Type B pancreatic cell (in vitro differentiated cells): ENCODE results near the gene SEMA5A. TPM values are rescaled to one million over a fixed set of nuclear protein-coding genes. Genes with fewer than 3 reads are reported as not detected.

Experiments used
- DNase-seq: peaks from one replicate; pipeline ENCODE4 v3.0.0; 2021; ENCODE audit warnings: mixed read lengths; ENCODE audit not compliant: unreplicated experiment; ENCODE audit errors: extremely low spot score
- H3K27ac Mint-ChIP-seq: 2 replicates; pipeline ENCODE4 v1.8.0; 2021; ENCODE audit warnings: mild to moderate bottlenecking, mixed read lengths
- H3K27me3 Mint-ChIP-seq: 2 replicates; pipeline ENCODE4 v1.8.0; 2021; ENCODE audit warnings: mixed read lengths
- H3K36me3 Mint-ChIP-seq: 2 replicates; pipeline ENCODE4 v1.8.0; 2021; ENCODE audit warnings: mixed read lengths
- H3K4me1 Mint-ChIP-seq: one replicate; pipeline ENCODE4 v1.8.0; 2021; ENCODE audit warnings: mixed read lengths; ENCODE audit not compliant: unreplicated experiment
- H3K4me3 Mint-ChIP-seq: 2 replicates; pipeline ENCODE4 v1.8.0; 2021; ENCODE audit warnings: mild to moderate bottlenecking, mixed read lengths
- H3K9me3 Mint-ChIP-seq: 2 replicates; pipeline ENCODE4 v1.8.0; 2021; ENCODE audit warnings: mixed read lengths
- CTCF ChIP-seq: fragments of 200-600 bp; sonication (generic); conservative IDR thresholded peaks from 2 replicates; pipeline ENCODE4 v1.5.0; 2021; ENCODE audit warnings: antibody characterized with exemption, mild to moderate bottlenecking
- total RNA-seq: library from RNA; stranded (reverse); gene quantifications from 2 replicates; pipeline ENCODE4 v1.2.1, GENCODE V29; 2021; ENCODE audit warnings: low replicate concordance

The SEMA5A gene
- total RNA-seq, 1 donor from 2014 or later, result 92.9 TPM

GRCh38 chr5:9533096-9533495 is 12.8 kb downstream of the SEMA5A start:
- no peak for TF ChIP-seq CTCF
- Mint-ChIP-seq H3K9me3 (peaks cover 4% of the 10 kb centered on the region), H3K27me3 (no peaks in the 10 kb centered on the region), H3K36me3 (peaks cover 42% of the 10 kb centered on the region), H3K4me1 (peaks cover 14% of the 10 kb centered on the region), H3K4me3 (no peak overlapping the region), H3K27ac (no peak overlapping the region)
- DNase-seq, result no peak

GRCh38 chr5:9529513-9529912 is 16.4 kb downstream of the SEMA5A start:
- Mint-ChIP-seq H3K4me3 (no peak overlapping the region), H3K27me3 (no peaks in the 10 kb centered on the region), H3K27ac (no peak overlapping the region), H3K4me1 (peaks cover 13% of the 10 kb centered on the region), H3K36me3 (peaks cover 45% of the 10 kb centered on the region), H3K9me3 (peaks cover 4% of the 10 kb centered on the region)
- no peak for TF ChIP-seq CTCF
- DNase-seq, result no peak

GRCh38 chr5:9529041-9529480 is 16.8 kb downstream of the SEMA5A start:
- Mint-ChIP-seq H3K27ac (no peak overlapping the region), H3K9me3 (peaks cover 4% of the 10 kb centered on the region), H3K36me3 (peaks cover 43% of the 10 kb centered on the region), H3K4me1 (peaks cover 10% of the 10 kb centered on the region), H3K4me3 (no peak overlapping the region), H3K27me3 (no peaks in the 10 kb centered on the region)
- no peak for TF ChIP-seq CTCF
- no peak for DNase-seq

- Mint-ChIP-seq H3K27ac (no peak overlapping the region), H3K4me3 (no peak overlapping the region), H3K36me3 (peaks cover 42% of the 10 kb centered on the region), H3K4me1 (peaks cover 23% of the 10 kb centered on the region), H3K9me3 (no peaks in the 10 kb centered on the region), H3K27me3 (no peaks in the 10 kb centered on the region)
- no peak for DNase-seq
- no peak for TF ChIP-seq CTCF
Observed at GRCh38 chr5:9524941-9525340, 20.9 kb downstream of the SEMA5A start.

- H3K27me3 Mint-ChIP-seq, result no peaks in the 10 kb centered on the region
- no peak for DNase-seq
- H3K9me3 Mint-ChIP-seq, result no peaks in the 10 kb centered on the region
- no peak overlapping the region for H3K27ac Mint-ChIP-seq
- no peak overlapping the region for H3K4me3 Mint-ChIP-seq
- peaks cover 38% of the 10 kb centered on the region for H3K36me3 Mint-ChIP-seq
- no peak for TF ChIP-seq CTCF
- H3K4me1 Mint-ChIP-seq, result peaks cover 37% of the 10 kb centered on the region
Observed at GRCh38 chr5:9523090-9523823, 22.6 kb downstream of the SEMA5A start.
